K562 (cell line): Measurements from ENCODE around the gene ABHD1. TPM values are rescaled to one million over a fixed set of nuclear protein-coding genes. Genes with fewer than 3 reads are reported as not detected.

ENCODE experiments used
- FOXK2 ChIP-seq, 2 experiments: fragments of 450-650 bp; IDR thresholded peaks in 1 of 2; conservative IDR thresholded peaks in 1 of 2; 2 replicates each; pipeline ENCODE4 v1.6.1; 2016; ENCODE audit warnings: low read depth in 2 of 2, mild to moderate bottlenecking in 1 of 2
- HOXB6 ChIP-seq: fragments of 250-450 bp; sonication (Bioruptor Pico); IDR thresholded peaks from 2 replicates; pipeline ENCODE4 v1.5.1; 2022; ENCODE audit warnings: mild to moderate bottlenecking, borderline replicate concordance
- UBTF ChIP-seq, 2 experiments: IDR thresholded peaks; 2 replicates each; pipeline ENCODE4 v1.6.1; 2012; ENCODE audit warnings: improper control_type of control experiment in 2 of 2, low read depth in 2 of 2, low read length in 2 of 2, borderline replicate concordance in 1 of 2
- YY1 ChIP-seq, 3 experiments: IDR thresholded peaks; 2 replicates each; pipeline ENCODE4 v1.6.1; 2011; ENCODE audit warnings: low read length in 2 of 3, mild to moderate bottlenecking in 2 of 3, moderate library complexity in 2 of 3, borderline replicate concordance in 1 of 3, control low read depth in 1 of 3, low read depth in 1 of 3; ENCODE audit not compliant: insufficient read depth in 3 of 3, insufficient replicate concordance in 2 of 3, control insufficient read depth in 1 of 3, insufficient read length in 1 of 3; ENCODE audit errors: extremely low read depth in 1 of 3
- ZNF280B ChIP-seq: fragments of 250-450 bp; sonication (Bioruptor Pico); IDR thresholded peaks from 2 replicates; pipeline ENCODE4 v1.5.1; 2021; ENCODE audit warnings: mild to moderate bottlenecking
- polyA plus RNA-seq, 8 experiments: library from polyadenylated mRNA; depleted of rRNA in 4 of 8; stranded (reverse) in 5 of 8; unstranded in 3 of 8; fragments of >200 nt; fragmentation: Nextera tagmentation in 2 of 8; fragmentation: Illumina TruSeq in 1 of 8; extraction: Ambion mirVana in 2 of 8; extraction: Trizol in 1 of 8; gene quantifications; 2 replicates each; pipeline versions ENCODE4 v1.2.1 to v1.2.3, GENCODE V29; 2011 to 2014; ENCODE audit warnings: inconsistent platforms in 1 of 8, missing spikeins in 1 of 8
- total RNA-seq, 7 experiments: library from RNA; depleted of rRNA in 6 of 7; stranded (reverse); fragments of >200 nt in 6 of 7; fragmentation: Illumina TruSeq in 2 of 7; extraction: Trizol in 2 of 7; gene quantifications; 2 replicates each; pipeline versions ENCODE4 v1.2.1 to v1.2.3, GENCODE V29; 2011 to 2021; ENCODE audit warnings: low replicate concordance in 1 of 7
- TF ChIP-seq, protein P1 (sequence below), 2 experiments: fragments of 450-650 bp in 1 of 2; sonication (generic) in 1 of 2; formaldehyde crosslinking in 1 of 2; IDR thresholded peaks; 2 replicates each; pipeline versions ENCODE4 v1.7.1 to v1.9.0; 2016 to 2022; ENCODE audit warnings: inconsistent platforms in 1 of 2, mild to moderate bottlenecking in 1 of 2, missing genetic modification reagents in 1 of 2

The ABHD1 gene
- total and polyA plus RNA-seq, 9 of the 15 experiments (the other 6 are each of a cell fraction or from before 2014, with no cell fraction given): 0.10 to 0.16 (median 0.11) TPM; not detected in 5

DNA sequence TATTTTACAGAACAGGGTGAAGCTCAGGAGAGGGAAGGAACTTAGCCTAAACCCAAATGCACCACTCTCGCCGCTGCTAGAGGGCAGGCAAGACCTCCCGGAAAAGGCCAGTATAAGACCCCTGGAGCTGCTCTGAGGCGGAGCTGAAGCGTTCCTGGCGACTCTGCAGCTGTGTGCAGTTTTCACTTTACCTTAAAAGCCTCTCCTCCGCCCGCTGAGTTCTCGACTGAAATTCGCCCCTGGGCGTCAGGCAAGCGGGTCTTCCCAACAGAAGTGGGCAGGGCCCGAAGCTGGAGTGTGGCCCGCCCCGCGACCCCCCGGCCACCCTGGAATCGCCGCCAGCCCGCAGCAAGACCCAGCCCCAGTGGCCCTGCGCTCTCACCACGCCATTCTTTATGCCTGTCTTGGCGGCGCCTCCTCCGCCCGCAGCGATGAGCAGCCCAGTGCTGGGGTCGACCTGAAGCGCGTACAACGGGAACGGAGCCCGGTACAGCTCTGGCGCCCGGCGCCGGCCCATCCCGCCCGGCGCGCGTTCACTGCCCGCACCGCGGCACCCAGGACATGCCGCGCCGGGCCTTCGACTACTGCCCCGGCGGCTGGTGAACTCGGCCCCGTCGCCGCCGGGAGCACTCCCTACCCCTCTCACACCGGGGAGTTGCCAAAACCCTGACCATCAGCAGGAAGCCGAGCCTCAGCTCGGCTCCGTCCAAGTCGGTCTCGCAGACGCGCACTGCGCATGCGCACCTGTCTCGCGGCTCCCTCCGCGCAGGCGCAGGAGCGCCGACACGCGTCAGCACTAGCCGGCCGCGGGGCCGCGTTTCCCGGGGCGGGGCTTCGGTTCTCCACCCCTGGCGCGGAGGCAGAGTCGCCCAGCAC lies 10.5 kb downstream of the ABHD1 start, which contains the start of gene PREB (continued):
- TF ChIP-seq, protein P1, sequence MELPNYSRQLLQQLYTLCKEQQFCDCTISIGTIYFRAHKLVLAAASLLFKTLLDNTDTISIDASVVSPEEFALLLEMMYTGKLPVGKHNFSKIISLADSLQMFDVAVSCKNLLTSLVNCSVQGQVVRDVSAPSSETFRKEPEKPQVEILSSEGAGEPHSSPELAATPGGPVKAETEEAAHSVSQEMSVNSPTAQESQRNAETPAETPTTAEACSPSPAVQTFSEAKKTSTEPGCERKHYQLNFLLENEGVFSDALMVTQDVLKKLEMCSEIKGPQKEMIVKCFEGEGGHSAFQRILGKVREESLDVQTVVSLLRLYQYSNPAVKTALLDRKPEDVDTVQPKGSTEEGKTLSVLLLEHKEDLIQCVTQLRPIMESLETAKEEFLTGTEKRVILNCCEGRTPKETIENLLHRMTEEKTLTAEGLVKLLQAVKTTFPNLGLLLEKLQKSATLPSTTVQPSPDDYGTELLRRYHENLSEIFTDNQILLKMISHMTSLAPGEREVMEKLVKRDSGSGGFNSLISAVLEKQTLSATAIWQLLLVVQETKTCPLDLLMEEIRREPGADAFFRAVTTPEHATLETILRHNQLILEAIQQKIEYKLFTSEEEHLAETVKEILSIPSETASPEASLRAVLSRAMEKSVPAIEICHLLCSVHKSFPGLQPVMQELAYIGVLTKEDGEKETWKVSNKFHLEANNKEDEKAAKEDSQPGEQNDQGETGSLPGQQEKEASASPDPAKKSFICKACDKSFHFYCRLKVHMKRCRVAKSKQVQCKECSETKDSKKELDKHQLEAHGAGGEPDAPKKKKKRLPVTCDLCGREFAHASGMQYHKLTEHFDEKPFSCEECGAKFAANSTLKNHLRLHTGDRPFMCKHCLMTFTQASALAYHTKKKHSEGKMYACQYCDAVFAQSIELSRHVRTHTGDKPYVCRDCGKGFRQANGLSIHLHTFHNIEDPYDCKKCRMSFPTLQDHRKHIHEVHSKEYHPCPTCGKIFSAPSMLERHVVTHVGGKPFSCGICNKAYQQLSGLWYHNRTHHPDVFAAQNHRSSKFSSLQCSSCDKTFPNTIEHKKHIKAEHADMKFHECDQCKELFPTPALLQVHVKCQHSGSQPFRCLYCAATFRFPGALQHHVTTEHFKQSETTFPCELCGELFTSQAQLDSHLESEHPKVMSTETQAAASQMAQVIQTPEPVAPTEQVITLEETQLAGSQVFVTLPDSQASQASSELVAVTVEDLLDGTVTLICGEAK (IDR thresholded peaks at IDR 0.05): peak; percentile 51; the same call in 1 of the 2 replicates
- TF ChIP-seq, protein P1 (CRISPR knock-in tag; IDR thresholded peaks at IDR 0.05): no peak
- TF ChIP-seq ZNF280B (CRISPR knock-in tag) (no peak), FOXK2 (conservative IDR thresholded peaks at IDR 0.05 in 1 of 2, IDR thresholded peaks at IDR 0.05 in 1 of 2; ENCODE audit: low read depth in 2 of 2) (no peak), UBTF (IDR thresholded peaks at IDR 0.05; ENCODE audit: borderline replicate concordance in 1 of 2, low read depth in 2 of 2, low read length in 2 of 2) (peak; percentile 45 to 69; a peak in 1 of 4 replicates), YY1 (IDR thresholded peaks at IDR 0.05; ENCODE audit: borderline replicate concordance in 1 of 3, control insufficient read depth in 1 of 3, extremely low read depth in 1 of 3, insufficient read depth in 3 of 3, insufficient read length in 1 of 3, insufficient replicate concordance in 2 of 3, low read depth in 1 of 3, low read length in 2 of 3) (peak in 1 of 3 experiments; percentile 99), HOXB6 (CRISPR knock-in tag) (no peak)
